ENCODE measurements around the gene NASP.

- TF ChIP-seq EZH2 (IDR thresholded peaks at IDR 0.05; ENCODE audit: insufficient read depth, low read length) (no peak), CTCF (IDR thresholded peaks at IDR 0.05; ENCODE audit: insufficient read depth, low read depth, low read length) (no peak)
These were observed 23.7 kb downstream of the NASP start for GRCh38 chr1:45607404-45608074.

Measured in astrocyte (in vitro differentiated cells and primary cell).